ENCODE measurements around the gene TSNAXIP1.
A peak's percentile ranks its signal among the peaks of the same experiment; 100 is the strongest.
"Not testable (repeated sequence)": the region's sequence is repeated elsewhere in the genome, so short reads cannot be mapped to it uniquely, and the experiment has no call there.

The TSNAXIP1 gene

DNA sequence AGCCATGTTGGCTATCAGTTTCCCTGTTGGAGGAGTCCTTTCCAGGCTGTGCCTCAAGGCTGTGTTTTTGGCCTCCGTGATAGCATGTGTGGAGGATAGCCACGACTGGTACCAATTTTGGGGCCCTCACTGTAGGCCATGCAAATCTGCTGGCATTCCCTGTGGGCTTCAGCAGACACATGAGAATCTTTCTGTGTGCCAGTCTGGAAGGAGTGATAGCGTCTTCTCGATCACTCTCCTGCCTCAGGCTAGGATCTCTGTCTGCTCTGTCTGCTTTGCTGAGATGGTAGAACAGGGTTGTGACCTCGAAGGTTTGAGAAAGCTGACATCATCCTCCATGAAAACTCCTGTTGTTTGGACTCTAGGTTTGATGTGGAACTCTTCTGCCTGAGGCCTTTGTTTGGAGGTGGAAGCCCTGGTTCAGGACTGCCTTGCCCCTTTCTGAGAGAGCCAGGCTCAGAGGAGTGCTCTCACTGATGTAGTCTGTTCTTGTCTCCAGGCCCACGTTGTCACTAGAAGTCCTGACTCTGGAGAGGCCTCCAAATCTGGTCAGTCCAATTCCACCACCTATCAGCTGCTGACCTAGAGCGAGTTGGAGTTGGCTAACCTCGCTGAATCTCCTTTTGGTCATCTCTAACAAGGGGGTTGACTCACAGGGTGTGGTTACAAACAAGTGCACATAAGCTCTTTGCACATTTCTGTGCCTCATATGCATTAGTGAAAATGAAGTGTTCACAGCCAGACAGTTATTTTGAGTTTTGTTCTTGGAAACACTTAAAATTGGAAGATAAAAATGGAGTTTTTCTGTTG is 54.1 kb downstream of the TSNAXIP1 start:
- DNase-seq (ENCODE audit: low spot score), result no peak

DNA sequence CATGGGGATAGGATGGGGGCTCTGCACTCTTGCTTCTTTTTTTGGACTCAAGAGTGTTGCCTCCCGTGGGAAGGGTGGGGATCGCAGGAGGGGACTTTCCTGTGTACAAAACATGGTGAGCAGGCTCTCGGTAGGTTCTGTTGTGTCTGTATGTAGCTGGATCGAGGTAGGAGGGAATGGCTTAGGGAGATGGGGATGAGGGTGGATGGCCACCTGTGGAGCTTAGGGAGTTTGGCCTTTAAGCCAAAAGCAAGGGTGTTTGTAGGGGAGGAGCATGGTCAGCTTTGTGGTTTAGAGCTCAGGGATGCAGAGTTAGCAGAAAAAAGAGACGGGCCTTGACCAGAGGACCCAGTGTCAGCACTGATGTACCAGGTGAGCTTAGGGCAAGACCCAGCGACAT is 55.2 kb downstream of the TSNAXIP1 start:
- DNase-seq (ENCODE audit: low spot score), result no peak

DNA sequence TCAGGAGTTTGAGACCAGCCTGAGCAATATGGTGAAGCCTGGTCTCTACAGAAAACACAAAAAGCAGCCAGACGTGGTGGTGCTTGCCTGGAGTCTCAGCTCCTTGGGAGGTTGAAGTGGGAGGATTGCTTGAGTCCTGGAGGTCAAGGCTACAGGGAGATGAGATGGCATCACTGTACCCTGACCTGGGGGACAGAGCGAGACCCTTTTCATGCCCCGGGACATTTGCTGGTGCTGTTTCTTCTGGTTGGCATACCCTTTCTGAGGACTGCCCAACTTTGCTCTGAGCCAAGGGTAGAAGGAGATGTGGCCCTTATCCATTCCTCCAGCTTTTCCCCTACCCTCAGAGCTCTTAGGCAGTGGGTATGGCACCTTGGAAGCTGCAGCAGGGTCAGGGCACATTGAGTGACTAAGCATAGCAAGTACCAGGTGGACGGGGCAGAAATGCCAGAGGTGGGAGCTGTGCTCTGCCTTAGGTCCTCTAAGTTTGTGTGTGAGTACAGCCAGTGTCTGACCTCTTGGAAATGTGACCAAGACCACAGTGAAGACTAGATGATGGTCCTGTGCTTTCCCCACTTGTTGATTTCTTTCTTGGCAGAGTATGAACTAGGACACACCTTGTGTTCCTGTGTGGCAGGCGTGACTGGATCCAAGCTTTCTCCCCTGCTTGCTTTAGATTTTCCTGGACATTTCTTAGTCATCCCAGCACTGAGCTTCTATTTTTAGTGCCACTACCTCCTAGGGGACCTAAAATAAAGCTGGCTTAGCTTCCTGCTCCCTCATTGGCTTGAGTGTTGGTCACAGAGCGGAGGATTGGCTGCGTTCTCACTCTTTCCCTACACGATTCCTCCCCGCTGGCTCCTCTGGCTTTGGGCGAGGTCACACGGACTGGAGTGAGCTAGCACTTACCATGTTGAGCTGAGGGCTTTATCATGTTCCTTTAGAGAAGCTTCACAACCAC is 56.2 kb downstream of the TSNAXIP1 start:
- DNase-seq (ENCODE audit: low spot score), result no peak

GRCh38 chr16:67864044-67864443 is 57.4 kb downstream of the TSNAXIP1 start:
- not testable (repeated sequence) for DNase-seq (ENCODE audit: low spot score)

- no peak for DNase-seq (ENCODE audit: low spot score)
These were observed 57.9 kb downstream of the TSNAXIP1 start for GRCh38 chr16:67864594-67864993.

GRCh38 chr16:67865318-67865717 is 58.6 kb downstream of the TSNAXIP1 start:
- DNase-seq (ENCODE audit: low spot score), result peak; percentile 70

GRCh38 chr16:67868290-67868689 is 61.6 kb downstream of the TSNAXIP1 start:
- DNase-seq (ENCODE audit: low spot score), result no peak

DNA sequence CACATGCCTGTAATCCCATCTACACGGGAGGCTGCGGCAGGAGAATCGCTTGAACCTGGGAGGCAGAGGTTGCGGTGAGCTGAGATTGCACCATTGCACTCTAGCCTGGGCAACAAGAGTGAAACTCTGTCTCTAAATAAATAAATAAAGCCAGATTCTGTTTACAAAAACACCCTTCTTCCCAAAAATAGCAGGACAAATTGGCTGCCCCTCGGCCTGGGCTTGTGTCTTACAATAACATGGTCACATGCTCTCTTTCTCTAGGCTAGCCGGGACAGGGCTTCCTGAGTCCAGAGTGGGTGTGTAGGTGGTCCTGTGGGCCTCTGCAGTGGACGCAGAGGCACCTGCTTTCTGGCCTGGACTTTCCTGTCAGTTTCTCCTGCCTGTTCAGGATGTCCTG is 63.0 kb downstream of the TSNAXIP1 start:
- no peak for DNase-seq (ENCODE audit: low spot score)

GRCh38 chr16:67871256-67871655 is 64.6 kb downstream of the TSNAXIP1 start:
- DNase-seq (ENCODE audit: low spot score), result no peak

DNA sequence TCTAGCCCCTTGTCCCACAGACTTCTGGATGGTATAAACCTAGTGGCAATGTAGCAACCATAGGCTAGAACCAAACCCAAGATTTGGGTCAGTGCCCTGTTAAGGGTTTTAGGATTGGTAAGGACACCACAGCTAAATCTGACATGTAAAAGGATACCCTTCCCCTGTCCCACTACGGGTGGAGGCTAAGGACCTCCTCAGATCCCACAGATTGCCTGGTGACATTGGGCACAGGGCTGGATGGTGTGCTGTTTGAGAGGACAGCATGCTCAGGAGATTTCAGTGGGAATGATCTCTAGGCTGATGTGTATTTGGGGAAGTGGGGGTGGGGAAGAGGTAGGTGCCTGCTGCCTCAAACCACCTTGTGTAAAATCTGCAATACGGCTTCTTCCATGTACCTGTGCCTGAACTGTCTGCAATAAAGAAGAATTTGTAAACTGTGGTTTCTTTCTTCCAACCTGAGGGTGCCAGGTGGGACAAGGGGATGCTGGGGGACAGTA is 65.5 kb downstream of the TSNAXIP1 start:
- DNase-seq (ENCODE audit: low spot score), result no peak

DNA sequence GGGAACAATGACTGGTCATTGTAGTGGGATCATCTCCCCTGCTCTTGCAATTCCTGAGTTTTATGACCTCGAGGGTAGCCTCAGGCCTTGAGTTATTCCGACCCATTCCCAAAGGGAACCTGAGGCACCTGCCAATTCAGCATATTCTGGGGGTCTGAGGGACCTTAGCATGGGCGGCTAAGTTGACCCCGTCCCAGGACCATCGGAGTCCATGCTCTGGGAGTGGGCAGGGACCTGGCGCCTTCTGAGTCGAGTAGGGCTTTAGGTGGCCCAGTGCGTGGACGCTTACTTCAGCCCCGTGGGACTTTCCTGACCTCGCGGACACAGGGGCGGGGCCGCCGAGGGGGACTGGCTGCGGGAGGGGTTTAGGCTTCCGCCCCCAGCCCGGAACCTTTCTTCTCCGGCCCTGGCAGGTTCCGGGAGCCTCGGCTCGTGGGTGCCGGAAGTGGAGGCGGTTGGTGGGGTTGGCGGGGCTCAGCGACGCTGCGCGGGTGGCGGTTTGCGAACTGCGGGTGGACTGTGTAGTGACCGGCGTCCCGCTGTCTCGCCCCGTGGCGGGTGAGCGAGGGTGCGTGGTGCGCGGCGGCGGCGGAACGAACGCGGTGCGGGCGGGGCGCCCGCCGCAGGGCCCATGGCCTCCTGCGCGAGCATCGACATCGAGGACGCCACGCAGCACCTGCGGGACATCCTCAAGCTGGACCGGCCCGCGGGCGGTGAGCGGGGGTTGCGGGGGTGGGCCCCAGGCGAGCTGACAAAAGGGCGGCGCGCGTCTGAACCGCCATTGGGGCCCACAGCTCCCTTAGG is 66.1 kb downstream of the TSNAXIP1 start, which contains the start of gene EDC4:
Gene EDC4 (plus strand): TSS at position 422 of the 804 bp plus-strand sequence. CDS start 210 bp downstream, at position 632.
- DNase-seq (ENCODE audit: low spot score), result peak; percentile 94

DNA sequence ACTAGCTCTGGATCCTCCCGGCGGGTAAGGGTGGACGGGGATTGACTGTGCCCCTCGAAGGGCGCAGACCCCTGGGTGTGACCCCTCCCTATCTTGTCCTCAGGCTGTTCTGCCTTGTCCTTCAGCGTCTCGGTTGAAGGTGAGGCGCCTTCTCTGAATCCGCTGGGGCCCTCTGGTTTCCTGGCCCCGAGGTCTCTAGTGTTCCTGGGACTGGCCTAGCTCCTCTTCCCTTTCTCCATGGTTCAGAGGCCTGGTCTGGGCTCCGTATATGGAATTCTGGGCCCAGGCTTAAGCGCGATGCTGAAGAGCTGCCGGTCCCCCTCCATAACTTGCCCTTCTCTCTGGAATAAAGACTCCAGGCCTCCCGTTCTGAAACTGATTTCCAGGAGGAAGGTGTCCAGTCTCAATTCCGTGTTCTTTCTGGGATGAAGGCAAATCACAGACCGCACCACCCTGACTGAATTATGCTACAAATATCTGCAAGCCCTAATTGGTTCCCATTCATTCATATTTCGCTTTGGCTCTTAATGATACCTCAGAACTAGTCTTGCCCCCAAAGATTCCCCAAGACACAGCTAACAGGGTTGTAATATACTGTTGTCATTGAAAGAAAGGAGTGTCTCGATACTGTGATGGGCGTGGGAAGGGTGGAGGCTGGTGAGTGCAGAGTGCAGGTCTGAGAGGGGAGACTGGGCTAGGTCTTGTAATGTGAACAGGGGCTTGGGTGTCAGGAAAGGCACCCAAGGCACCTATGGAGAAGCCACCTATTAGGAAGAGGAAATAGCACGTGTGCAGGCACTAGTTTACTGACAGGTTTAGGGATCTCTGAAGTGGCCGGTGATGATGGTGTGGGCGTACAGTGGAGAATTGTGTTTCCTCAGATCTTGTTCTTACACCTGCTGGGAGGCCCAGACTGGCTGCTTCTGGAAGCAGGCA is 67.0 kb downstream of the TSNAXIP1 start:
- DNase-seq (ENCODE audit: low spot score), result no peak

- no peak for DNase-seq (ENCODE audit: low spot score)
These were observed 67.7 kb downstream of the TSNAXIP1 start for GRCh38 chr16:67874372-67874771.

GRCh38 chr16:67877064-67877463 is 70.4 kb downstream of the TSNAXIP1 start:
- DNase-seq (ENCODE audit: low spot score), result no peak

Measured in iPS-NIHi11 (cell line).